ENCODE data around the gene SLC49A4. TPM values are rescaled to one million over a fixed set of nuclear protein-coding genes. Genes with fewer than 3 reads are reported as not detected.

The SLC49A4 gene
- total RNA-seq, 6 donors from 2014 or later, result 13.9 to 22.8 (median 20.7) TPM

- ATAC-seq (ENCODE audit: low FRiP score in 2 of 2), result no peak
- peaks cover 0 to 14% (median 4%) of the 10 kb centered on the region in 4 donors for H3K27me3 ChIP-seq
These were observed 128.7 kb downstream of the SLC49A4 start for GRCh38 chr3:122923611-122924010.

DNA sequence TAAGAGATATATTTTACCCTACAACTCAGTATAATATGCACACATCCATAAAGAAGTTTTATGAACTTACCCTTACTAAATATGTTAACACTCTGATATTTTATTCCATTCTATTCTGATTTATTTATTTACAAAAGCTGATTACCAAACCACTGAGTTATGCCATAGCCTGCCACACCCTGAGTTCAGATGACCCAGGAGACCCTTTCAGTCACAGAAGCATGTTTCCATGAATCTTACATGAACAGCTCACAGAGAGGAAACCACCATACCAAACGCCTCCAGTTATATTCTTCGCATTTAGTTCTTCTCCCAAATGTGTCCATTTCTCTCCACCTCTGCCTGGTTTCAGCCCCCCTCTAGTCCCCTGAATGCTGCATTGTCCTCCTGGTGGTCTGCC is 129.2 kb downstream of the SLC49A4 start:
- peaks cover 6 to 11% (median 7%) of the 10 kb centered on the region in 4 donors for H3K4me1 ChIP-seq
- H3K36me3 ChIP-seq, result no peaks in the 10 kb centered on the region
- H3K27ac ChIP-seq, result no peak overlapping the region
- WGBS, 2 donors, result 87 to 94% methylated on average over 2 of the region's 2 CpGs
- H3K27me3 ChIP-seq, result peaks cover 0 to 14% (median 4%) of the 10 kb centered on the region in 4 donors
- no peak for ATAC-seq (ENCODE audit: low FRiP score in 2 of 2)
- H3K9me3 ChIP-seq, result no peaks in the 10 kb centered on the region
- H3K4me3 ChIP-seq, result no peak overlapping the region
- no peak for DNase-seq
- no peak for TF ChIP-seq EP300 (IDR thresholded peaks at IDR 0.05)
- no peak for TF ChIP-seq CTCF (IDR thresholded peaks at IDR 0.05)
- no peak for TF ChIP-seq POLR2A (IDR thresholded peaks at IDR 0.05)
- TF ChIP-seq POLR2AphosphoS5 (IDR thresholded peaks at IDR 0.05), result no peak

More at GRCh38 chr3:122923611-122924010, 128.7 kb downstream of the SLC49A4 start:
- 79 to 81% methylated on average over 6 of the region's 6 CpGs for WGBS, 2 donors
- H3K36me3 ChIP-seq, result no peaks in the 10 kb centered on the region
- no peaks in the 10 kb centered on the region for H3K9me3 ChIP-seq
- H3K4me1 ChIP-seq, result peaks cover 6 to 11% (median 7%) of the 10 kb centered on the region in 4 donors
- no peak overlapping the region for H3K27ac ChIP-seq
- no peak overlapping the region for H3K4me3 ChIP-seq
- DNase-seq, result no peak
- TF ChIP-seq POLR2A (IDR thresholded peaks at IDR 0.05) (no peak), EP300 (IDR thresholded peaks at IDR 0.05) (no peak), POLR2AphosphoS5 (IDR thresholded peaks at IDR 0.05) (no peak), CTCF (IDR thresholded peaks at IDR 0.05) (no peak)

GRCh38 chr3:122925756-122926155 is 130.9 kb downstream of the SLC49A4 start:
- no peak for ATAC-seq (ENCODE audit: low FRiP score in 2 of 2)
- Histone ChIP-seq H3K9me3 (no peaks in the 10 kb centered on the region), H3K4me3 (no peak overlapping the region), H3K27me3 (peaks cover 0 to 14% (median 4%) of the 10 kb centered on the region in 4 donors), H3K27ac (no peak overlapping the region), H3K36me3 (no peaks in the 10 kb centered on the region), H3K4me1 (peaks cover 6 to 11% (median 7%) of the 10 kb centered on the region in 4 donors)
- 88 to 100% methylated on average over 1 of the region's 1 CpG for WGBS, 2 donors
- TF ChIP-seq POLR2AphosphoS5 (IDR thresholded peaks at IDR 0.05) (no peak), CTCF (IDR thresholded peaks at IDR 0.05) (no peak)
- peak in 1 of 2 donors; percentile 10 for DNase-seq

- Histone ChIP-seq H3K4me1 (peaks cover 6 to 11% (median 7%) of the 10 kb centered on the region in 4 donors), H3K4me3 (no peak overlapping the region), H3K27me3 (peaks cover 0 to 14% (median 4%) of the 10 kb centered on the region in 4 donors), H3K9me3 (no peaks in the 10 kb centered on the region), H3K27ac (no peak overlapping the region), H3K36me3 (no peaks in the 10 kb centered on the region)
- 91 to 92% methylated on average over 16 to 20 of the region's 20 CpGs for WGBS, 2 donors
- no peak for ATAC-seq (ENCODE audit: low FRiP score in 2 of 2)
- TF ChIP-seq POLR2AphosphoS5 (IDR thresholded peaks at IDR 0.05) (no peak), CTCF (IDR thresholded peaks at IDR 0.05) (no peak), POLR2A (IDR thresholded peaks at IDR 0.05) (no peak), EP300 (IDR thresholded peaks at IDR 0.05) (no peak)
- DNase-seq, result peak; percentile 16 to 64
These were observed 131.5 kb downstream of the SLC49A4 start for GRCh38 chr3:122926322-122926721.

GRCh38 chr3:122926811-122927210 is 131.9 kb downstream of the SLC49A4 start:
- no peaks in the 10 kb centered on the region for H3K9me3 ChIP-seq
- ATAC-seq (ENCODE audit: low FRiP score in 2 of 2) (no peak), DNase-seq (no peak)
- no peaks in the 10 kb centered on the region for H3K36me3 ChIP-seq
- WGBS, 2 donors, result 93 to 99% methylated on average over 3 of the region's 3 CpGs
- H3K4me1 ChIP-seq, result peaks cover 4 to 8% (median 6%) of the 10 kb centered on the region in 4 donors
- H3K4me3 ChIP-seq, result no peak overlapping the region
- peaks cover 0 to 12% (median 3%) of the 10 kb centered on the region in 4 donors for H3K27me3 ChIP-seq
- TF ChIP-seq EP300 (IDR thresholded peaks at IDR 0.05) (no peak), CTCF (IDR thresholded peaks at IDR 0.05) (no peak), POLR2A (IDR thresholded peaks at IDR 0.05) (no peak), POLR2AphosphoS5 (IDR thresholded peaks at IDR 0.05) (no peak)
- H3K27ac ChIP-seq, result no peak overlapping the region

Data from upper lobe of left lung (tissue), 6 donors.